Prostate gland (tissue), 2 donors: ENCODE data around the gene HEBP2.

Source experiments
- POLR2A ChIP-seq: fragments of 450-650 bp; IDR thresholded peaks from one replicate; pipeline ENCODE4 v1.6.1; 2016; ENCODE audit warnings: antibody characterized with exemption, mild to moderate bottlenecking
- POLR2AphosphoS5 ChIP-seq: sonication (generic); formaldehyde crosslinking; IDR thresholded peaks from one replicate; pipeline ENCODE4 v1.6.1; 2017; ENCODE audit warnings: antibody characterized with exemption
- TF ChIP-seq, protein P1 (sequence below), 4 experiments: fragments of 200-600 bp in 2 of 4; fragments of 450-650 bp in 2 of 4; sonication (generic) in 2 of 4; IDR thresholded peaks; 1 replicate in 3 of 4; 2 replicates in 1 of 4; pipeline ENCODE4 v1.5.1; 2016 to 2019; ENCODE audit warnings: antibody characterized with exemption in 4 of 4, mild to moderate bottlenecking in 2 of 4, moderate library complexity in 2 of 4

DNA sequence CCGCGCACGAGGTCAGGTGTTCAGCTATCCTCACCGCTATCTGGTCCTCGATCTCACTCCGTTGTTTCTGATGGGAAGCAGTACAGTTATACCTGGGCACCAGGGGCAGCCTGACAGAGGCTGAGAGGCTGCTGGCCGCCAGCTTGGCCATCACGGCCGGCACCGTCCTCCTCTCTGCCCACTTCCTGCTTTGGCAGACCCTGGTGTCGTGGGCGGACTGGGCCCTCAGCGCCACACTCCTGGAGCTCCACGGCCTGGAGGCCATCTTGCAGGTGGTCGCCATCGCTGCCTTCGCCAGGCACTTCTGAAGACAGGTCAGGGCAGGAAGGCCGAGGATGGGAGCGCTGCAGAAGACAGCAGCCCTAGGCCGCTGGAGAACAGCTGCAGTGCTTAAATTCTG, 60.1 kb downstream of the HEBP2 start:
- TF ChIP-seq, protein P1, sequence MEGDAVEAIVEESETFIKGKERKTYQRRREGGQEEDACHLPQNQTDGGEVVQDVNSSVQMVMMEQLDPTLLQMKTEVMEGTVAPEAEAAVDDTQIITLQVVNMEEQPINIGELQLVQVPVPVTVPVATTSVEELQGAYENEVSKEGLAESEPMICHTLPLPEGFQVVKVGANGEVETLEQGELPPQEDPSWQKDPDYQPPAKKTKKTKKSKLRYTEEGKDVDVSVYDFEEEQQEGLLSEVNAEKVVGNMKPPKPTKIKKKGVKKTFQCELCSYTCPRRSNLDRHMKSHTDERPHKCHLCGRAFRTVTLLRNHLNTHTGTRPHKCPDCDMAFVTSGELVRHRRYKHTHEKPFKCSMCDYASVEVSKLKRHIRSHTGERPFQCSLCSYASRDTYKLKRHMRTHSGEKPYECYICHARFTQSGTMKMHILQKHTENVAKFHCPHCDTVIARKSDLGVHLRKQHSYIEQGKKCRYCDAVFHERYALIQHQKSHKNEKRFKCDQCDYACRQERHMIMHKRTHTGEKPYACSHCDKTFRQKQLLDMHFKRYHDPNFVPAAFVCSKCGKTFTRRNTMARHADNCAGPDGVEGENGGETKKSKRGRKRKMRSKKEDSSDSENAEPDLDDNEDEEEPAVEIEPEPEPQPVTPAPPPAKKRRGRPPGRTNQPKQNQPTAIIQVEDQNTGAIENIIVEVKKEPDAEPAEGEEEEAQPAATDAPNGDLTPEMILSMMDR (IDR thresholded peaks at IDR 0.05), result no peak
- no peak for TF ChIP-seq POLR2AphosphoS5
- TF ChIP-seq POLR2A, result no peak
